NCI-H128 (cell line): Measurements from ENCODE around the gene MTARC2.

Source experiments
- DNase-seq: peaks from one replicate; lab custom pipeline; 2025; ENCODE audit not compliant: unreplicated experiment; lab: John Stamatoyannopoulos, UW

The MTARC2 gene

GRCh38 chr1:220824031-220824989, 76.2 kb downstream of the MTARC2 start:
- no peak for DNase-seq

GRCh38 chr1:220825819-220826551, 77.9 kb downstream of the MTARC2 start:
- DNase-seq = no peak

GRCh38 chr1:220826729-220827128, 78.6 kb downstream of the MTARC2 start:
- no peak for DNase-seq

GRCh38 chr1:220827445-220828178, 79.5 kb downstream of the MTARC2 start:
- no peak for DNase-seq

- no peak for DNase-seq
Measured at GRCh38 chr1:220828179-220828490, 80.0 kb downstream of the MTARC2 start.

- no peak for DNase-seq
Measured at GRCh38 chr1:220828950-220829586, 80.9 kb downstream of the MTARC2 start.

GRCh38 chr1:220833436-220833835, 85.3 kb downstream of the MTARC2 start:
- DNase-seq = no peak
